ENCODE results near the gene CASP8. TPM values are rescaled to one million over a fixed set of nuclear protein-coding genes. Genes with fewer than 3 reads are reported as not detected.

Gene CASP8
- total and polyA plus RNA-seq, 2 of the 13 experiments (the other 11 are each of a cell fraction or from before 2014, with no cell fraction given), result 25.0 to 52.8 TPM

- no peak for TF ChIP-seq MAZ (IDR thresholded peaks at IDR 0.05; ENCODE audit: borderline replicate concordance, low read depth, low read length)
- TF ChIP-seq MAZ (CRISPR knock-in tag; IDR thresholded peaks at IDR 0.05; ENCODE audit: low read depth), result 0 out of 2 replicates have a peak, but pooled peaks have one; percentile 18
- TF ChIP-seq SMAD1 (CRISPR knock-in tag; IDR thresholded peaks at IDR 0.05; ENCODE audit: borderline replicate concordance, low read depth), result 0 out of 2 replicates have a peak, but pooled peaks have one; percentile 30
- TF ChIP-seq SUZ12 (IDR thresholded peaks at IDR 0.05; ENCODE audit: low read depth, low read length), result no peak
- TF ChIP-seq, protein P1, sequence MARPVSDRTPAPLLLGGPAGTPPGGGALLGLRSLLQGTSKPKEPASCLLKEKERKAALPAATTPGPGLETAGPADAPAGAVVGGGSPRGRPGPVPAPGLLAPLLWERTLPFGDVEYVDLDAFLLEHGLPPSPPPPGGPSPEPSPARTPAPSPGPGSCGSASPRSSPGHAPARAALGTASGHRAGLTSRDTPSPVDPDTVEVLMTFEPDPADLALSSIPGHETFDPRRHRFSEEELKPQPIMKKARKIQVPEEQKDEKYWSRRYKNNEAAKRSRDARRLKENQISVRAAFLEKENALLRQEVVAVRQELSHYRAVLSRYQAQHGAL (CRISPR knock-in tag; IDR thresholded peaks at IDR 0.05; ENCODE audit: not compliant biosample characterization), result no peak
- no peak for TF ChIP-seq NR2F2 (IDR thresholded peaks at IDR 0.05; ENCODE audit: borderline replicate concordance, low read depth)
- TF ChIP-seq ZNF232 (CRISPR knock-in tag; IDR thresholded peaks at IDR 0.05; ENCODE audit: borderline replicate concordance), result no peak
- TF ChIP-seq CBFB (CRISPR knock-in tag; IDR thresholded peaks at IDR 0.05), result no peak
- TF ChIP-seq RFX3 (CRISPR knock-in tag; IDR thresholded peaks at IDR 0.05), result no peak
- TF ChIP-seq RBM39 (IDR thresholded peaks at IDR 0.05; ENCODE audit: low read depth, low read length, poor library complexity, severe bottlenecking), result no peak
- TF ChIP-seq AHR (CRISPR knock-in tag; IDR thresholded peaks at IDR 0.05), result no peak; the same call in 1 of the 2 replicates
- TF ChIP-seq ZNF451 (CRISPR knock-in tag; IDR thresholded peaks at IDR 0.05), result no peak; the same call in 1 of the 2 replicates
- TF ChIP-seq ZGPAT (CRISPR knock-in tag; IDR thresholded peaks at IDR 0.05), result no peak
- no peak for TF ChIP-seq ELF4 (CRISPR knock-in tag; IDR thresholded peaks at IDR 0.05; ENCODE audit: borderline replicate concordance)
- no peak for TF ChIP-seq PHB2 (IDR thresholded peaks at IDR 0.05; ENCODE audit: partially characterized antibody)
- TF ChIP-seq CCDC6 (CRISPR knock-in tag; IDR thresholded peaks at IDR 0.05), result 0 out of 2 replicates have a peak, but pooled peaks have one; percentile 20
- no peak; the same call in 1 of the 2 replicates for TF ChIP-seq DRAP1 (CRISPR knock-in tag; IDR thresholded peaks at IDR 0.05)
- TF ChIP-seq NFKBIZ (CRISPR knock-in tag; IDR thresholded peaks at IDR 0.05), result no peak
- TF ChIP-seq, protein P2, sequence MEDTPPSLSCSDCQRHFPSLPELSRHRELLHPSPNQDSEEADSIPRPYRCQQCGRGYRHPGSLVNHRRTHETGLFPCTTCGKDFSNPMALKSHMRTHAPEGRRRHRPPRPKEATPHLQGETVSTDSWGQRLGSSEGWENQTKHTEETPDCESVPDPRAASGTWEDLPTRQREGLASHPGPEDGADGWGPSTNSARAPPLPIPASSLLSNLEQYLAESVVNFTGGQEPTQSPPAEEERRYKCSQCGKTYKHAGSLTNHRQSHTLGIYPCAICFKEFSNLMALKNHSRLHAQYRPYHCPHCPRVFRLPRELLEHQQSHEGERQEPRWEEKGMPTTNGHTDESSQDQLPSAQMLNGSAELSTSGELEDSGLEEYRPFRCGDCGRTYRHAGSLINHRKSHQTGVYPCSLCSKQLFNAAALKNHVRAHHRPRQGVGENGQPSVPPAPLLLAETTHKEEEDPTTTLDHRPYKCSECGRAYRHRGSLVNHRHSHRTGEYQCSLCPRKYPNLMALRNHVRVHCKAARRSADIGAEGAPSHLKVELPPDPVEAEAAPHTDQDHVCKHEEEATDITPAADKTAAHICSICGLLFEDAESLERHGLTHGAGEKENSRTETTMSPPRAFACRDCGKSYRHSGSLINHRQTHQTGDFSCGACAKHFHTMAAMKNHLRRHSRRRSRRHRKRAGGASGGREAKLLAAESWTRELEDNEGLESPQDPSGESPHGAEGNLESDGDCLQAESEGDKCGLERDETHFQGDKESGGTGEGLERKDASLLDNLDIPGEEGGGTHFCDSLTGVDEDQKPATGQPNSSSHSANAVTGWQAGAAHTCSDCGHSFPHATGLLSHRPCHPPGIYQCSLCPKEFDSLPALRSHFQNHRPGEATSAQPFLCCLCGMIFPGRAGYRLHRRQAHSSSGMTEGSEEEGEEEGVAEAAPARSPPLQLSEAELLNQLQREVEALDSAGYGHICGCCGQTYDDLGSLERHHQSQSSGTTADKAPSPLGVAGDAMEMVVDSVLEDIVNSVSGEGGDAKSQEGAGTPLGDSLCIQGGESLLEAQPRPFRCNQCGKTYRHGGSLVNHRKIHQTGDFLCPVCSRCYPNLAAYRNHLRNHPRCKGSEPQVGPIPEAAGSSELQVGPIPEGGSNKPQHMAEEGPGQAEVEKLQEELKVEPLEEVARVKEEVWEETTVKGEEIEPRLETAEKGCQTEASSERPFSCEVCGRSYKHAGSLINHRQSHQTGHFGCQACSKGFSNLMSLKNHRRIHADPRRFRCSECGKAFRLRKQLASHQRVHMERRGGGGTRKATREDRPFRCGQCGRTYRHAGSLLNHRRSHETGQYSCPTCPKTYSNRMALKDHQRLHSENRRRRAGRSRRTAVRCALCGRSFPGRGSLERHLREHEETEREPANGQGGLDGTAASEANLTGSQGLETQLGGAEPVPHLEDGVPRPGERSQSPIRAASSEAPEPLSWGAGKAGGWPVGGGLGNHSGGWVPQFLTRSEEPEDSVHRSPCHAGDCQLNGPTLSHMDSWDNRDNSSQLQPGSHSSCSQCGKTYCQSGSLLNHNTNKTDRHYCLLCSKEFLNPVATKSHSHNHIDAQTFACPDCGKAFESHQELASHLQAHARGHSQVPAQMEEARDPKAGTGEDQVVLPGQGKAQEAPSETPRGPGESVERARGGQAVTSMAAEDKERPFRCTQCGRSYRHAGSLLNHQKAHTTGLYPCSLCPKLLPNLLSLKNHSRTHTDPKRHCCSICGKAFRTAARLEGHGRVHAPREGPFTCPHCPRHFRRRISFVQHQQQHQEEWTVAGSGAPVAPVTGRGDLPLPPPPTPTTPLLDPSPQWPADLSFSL (CRISPR knock-in tag; IDR thresholded peaks at IDR 0.05), result no peak
These were observed 26.3 kb upstream of the CASP8 start (continued) for GRCh38 chr2:201233812-201234662.

Data from HepG2 (cell line).